GM12878 (cell line): ENCODE results near the gene GRIA4. TPM values are rescaled to one million over a fixed set of nuclear protein-coding genes. Genes with fewer than 3 reads are reported as not detected.

Source experiments
- ATF7 ChIP-seq: fragments of 450-650 bp; IDR thresholded peaks from 2 replicates; pipeline ENCODE4 v1.6.1; 2016; ENCODE audit warnings: low read depth, mild to moderate bottlenecking
- BACH1 ChIP-seq: fragments of 450-650 bp; IDR thresholded peaks from 2 replicates; pipeline ENCODE4 v1.6.1; 2017; ENCODE audit warnings: mild to moderate bottlenecking, borderline replicate concordance
- BCL11A ChIP-seq: IDR thresholded peaks from 2 replicates; pipeline ENCODE4 v1.6.1; 2011; ENCODE audit warnings: low read depth, low read length
- BHLHE40 ChIP-seq, 2 experiments: fragments of 450-650 bp in 1 of 2; IDR thresholded peaks; 2 replicates each; pipeline ENCODE4 v1.6.1; 2011 to 2017; ENCODE audit warnings: low read depth in 2 of 2, borderline replicate concordance in 1 of 2, improper control_type of control experiment in 1 of 2, low read length in 1 of 2, mild to moderate bottlenecking in 1 of 2
- CREM ChIP-seq: IDR thresholded peaks from 2 replicates; pipeline ENCODE4 v1.6.1; 2014; ENCODE audit warnings: antibody characterized with exemption, low read depth
- ESRRA ChIP-seq: IDR thresholded peaks from 2 replicates; pipeline ENCODE4 v1.6.1; 2012; ENCODE audit warnings: mild to moderate bottlenecking, low read length, improper control_type of control experiment
- HDAC6 ChIP-seq: fragments of 200-600 bp; sonication (generic); IDR thresholded peaks from one replicate; pipeline ENCODE4 v1.8.0; 2017; ENCODE audit warnings: antibody characterized with exemption; ENCODE audit not compliant: unreplicated experiment
- JUNB ChIP-seq: IDR thresholded peaks from 2 replicates; pipeline ENCODE4 v1.6.1; 2016; ENCODE audit warnings: antibody characterized with exemption, mild to moderate bottlenecking
- KDM1A ChIP-seq: fragments of 200-600 bp; sonication (generic); IDR thresholded peaks from 2 replicates; pipeline ENCODE4 v1.6.1; 2016; ENCODE audit warnings: borderline replicate concordance
- NFYA ChIP-seq: IDR thresholded peaks from 2 replicates; pipeline ENCODE4 v1.6.1; 2011; ENCODE audit warnings: low read depth, mild to moderate bottlenecking, low read length, improper control_type of control experiment, borderline replicate concordance
- NR2C2 ChIP-seq: IDR thresholded peaks from 2 replicates; pipeline ENCODE4 v1.6.1; 2011; ENCODE audit warnings: borderline replicate concordance, low read depth; ENCODE audit not compliant: control insufficient read depth, insufficient read length
- PAX5 ChIP-seq: IDR thresholded peaks from 2 replicates; pipeline ENCODE4 v1.6.1; 2011; ENCODE audit warnings: low read depth, low read length, borderline replicate concordance
- PAX8 ChIP-seq: fragments of 450-650 bp; IDR thresholded peaks from 2 replicates; pipeline ENCODE4 v1.6.1; 2017; ENCODE audit warnings: mild to moderate bottlenecking, moderate library complexity
- PML ChIP-seq: IDR thresholded peaks from 2 replicates; pipeline ENCODE4 v1.6.1; 2012; ENCODE audit warnings: low read length, inconsistent platforms
- POU2F2 ChIP-seq: IDR thresholded peaks from 3 replicates; pipeline ENCODE4 v1.6.1; 2011; ENCODE audit warnings: low read depth, mild to moderate bottlenecking, low read length, borderline replicate concordance
- RCOR1 ChIP-seq: conservative IDR thresholded peaks from 2 replicates; pipeline ENCODE4 v1.6.1; 2012; ENCODE audit warnings: low read depth, low read length, improper control_type of control experiment
- SIX5 ChIP-seq: IDR thresholded peaks from 2 replicates; pipeline ENCODE4 v1.6.1; 2011; ENCODE audit warnings: mild to moderate bottlenecking, low read depth, low read length, moderate library complexity; ENCODE audit not compliant: severe bottlenecking
- SMARCA5 ChIP-seq: fragments of 450-650 bp; IDR thresholded peaks from 2 replicates; pipeline ENCODE4 v1.6.1; 2017; ENCODE audit warnings: mild to moderate bottlenecking
- STAT3 ChIP-seq: IDR thresholded peaks from 2 replicates; pipeline ENCODE4 v1.6.1; 2011; ENCODE audit warnings: low read depth, low read length, improper control_type of control experiment
- TBL1XR1 ChIP-seq: IDR thresholded peaks from 2 replicates; pipeline ENCODE4 v1.6.1; 2012; ENCODE audit warnings: low read depth, low read length, improper control_type of control experiment
- TCF12 ChIP-seq: IDR thresholded peaks from 2 replicates; pipeline ENCODE4 v1.6.1; 2011; ENCODE audit warnings: low read depth, mild to moderate bottlenecking, low read length
- USF2 ChIP-seq: IDR thresholded peaks from 2 replicates; pipeline ENCODE4 v1.6.1; 2011; ENCODE audit warnings: low read depth, low read length, improper control_type of control experiment, borderline replicate concordance
- ZBTB40 ChIP-seq: fragments of 450-650 bp; IDR thresholded peaks from 2 replicates; pipeline ENCODE4 v1.6.1; 2016; ENCODE audit warnings: mild to moderate bottlenecking, moderate library complexity, borderline replicate concordance
- ZNF217 ChIP-seq: fragments of 450-650 bp; IDR thresholded peaks from 2 replicates; pipeline ENCODE4 v1.6.1; 2017; ENCODE audit warnings: antibody characterized with exemption, mild to moderate bottlenecking
- ZNF24 ChIP-seq: fragments of 450-650 bp; IDR thresholded peaks from 2 replicates; pipeline ENCODE4 v1.6.1; 2017; ENCODE audit warnings: antibody characterized with exemption, mild to moderate bottlenecking
- polyA plus RNA-seq, 11 experiments: library from polyadenylated mRNA; depleted of rRNA in 4 of 11; unstranded in 6 of 11; stranded (reverse) in 5 of 11; fragments of >200 nt; fragmentation: Nextera tagmentation in 4 of 11; fragmentation: Illumina TruSeq in 1 of 11; extraction: Ambion mirVana in 4 of 11; extraction: Trizol in 1 of 11; gene quantifications; 1 replicate in 1 of 11; 2 replicates in 10 of 11; pipeline versions ENCODE4 v1.2.1 to v1.2.3, GENCODE V29; 2011 to 2016; ENCODE audit warnings: inconsistent platforms in 2 of 11, missing spikeins in 2 of 11, low read depth in 1 of 11
- total RNA-seq, 4 experiments: library from RNA; depleted of rRNA in 3 of 4; stranded (reverse); fragments of >200 nt in 3 of 4; fragmentation: Illumina TruSeq in 1 of 4; extraction: Trizol in 1 of 4; gene quantifications; 2 replicates each; pipeline versions ENCODE4 v1.2.1 to v1.2.3, GENCODE V29; 2013 to 2021
- TF ChIP-seq, protein P1 (sequence below): IDR thresholded peaks from 2 replicates; pipeline ENCODE4 v1.6.1; 2012; ENCODE audit warnings: low read depth, low read length, improper control_type of control experiment

Gene GRIA4
- total and polyA plus RNA-seq, 10 of the 15 experiments (the other 5 are each of a cell fraction or from before 2014, with no cell fraction given): 0.04 TPM; not detected in 9

- TF ChIP-seq CREM (peak; percentile 70), SMARCA5 (no peak), JUNB (no peak), ZNF217 (no peak), PML (0 out of 2 replicates have a peak, but pooled peaks have one; percentile 55), NFYA (peak; percentile 63), KDM1A (no peak), ZBTB40 (peak; percentile 93), STAT3 (no peak), PAX8 (no peak), PAX5 (peak; percentile 12), USF2 (peak; percentile 8; the same call in 1 of the 2 replicates), ESRRA (peak; percentile 96), TCF12 (no peak), RCOR1 (no peak), POU2F2 (peak; percentile 34; the same call in 1 of the 3 replicates), NR2C2 (peak; percentile 56), BHLHE40 (IDR thresholded peaks at IDR 0.05; ENCODE audit: borderline replicate concordance in 1 of 2, low read depth in 2 of 2, low read length in 1 of 2) (peak; percentile 12 to 82; a peak in 3 of 4 replicates), SIX5 (peak; percentile 28), HDAC6 (no peak), BCL11A (no peak), ATF7 (peak; percentile 27; the same call in 1 of the 2 replicates), BACH1 (peak; percentile 58; the same call in 1 of the 2 replicates), TBL1XR1 (peak; percentile 8; the same call in 1 of the 2 replicates), ZNF24 (no peak)
- TF ChIP-seq, protein P1, sequence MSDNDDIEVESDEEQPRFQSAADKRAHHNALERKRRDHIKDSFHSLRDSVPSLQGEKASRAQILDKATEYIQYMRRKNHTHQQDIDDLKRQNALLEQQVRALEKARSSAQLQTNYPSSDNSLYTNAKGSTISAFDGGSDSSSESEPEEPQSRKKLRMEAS: peak; percentile 56; the same call in 1 of the 2 replicates
These were observed 412.3 kb downstream of the GRIA4 start, which contains the start of gene MSANTD4 (continued) for GRCh38 chr11:106021967-106022794.
